Mesenchymal stem cell (in vitro differentiated cells and primary cell): ENCODE data around the gene DESI1.

Experiments
- DNase-seq: peaks from one replicate; pipeline ENCODE4 v3.0.0-alpha.2; 2013
- H2AFZ ChIP-seq: one replicate; pipeline ENCODE4 v1.6.1; 2013; ENCODE audit warnings: low read depth, mild to moderate bottlenecking, control low read depth, inconsistent platforms, low read length, moderate library complexity
- H2AK5ac ChIP-seq: 2 replicates; pipeline ENCODE4 v1.6.1; 2013; ENCODE audit warnings: low read length, moderate library complexity, mild to moderate bottlenecking, inconsistent platforms; ENCODE audit not compliant: severe bottlenecking
- H2BK120ac ChIP-seq: one replicate; pipeline ENCODE4 v1.6.1; 2013; ENCODE audit warnings: low read depth, mild to moderate bottlenecking, inconsistent platforms, low read length, moderate library complexity
- H2BK12ac ChIP-seq, 2 experiments: one replicate each; pipeline ENCODE4 v1.6.1; 2013; ENCODE audit warnings: inconsistent platforms in 2 of 2, low read length in 2 of 2, mild to moderate bottlenecking in 2 of 2, moderate library complexity in 2 of 2, control low read depth in 1 of 2
- H2BK15ac ChIP-seq: one replicate; pipeline ENCODE4 v1.6.1; 2013; ENCODE audit warnings: mild to moderate bottlenecking, low read depth, inconsistent platforms; ENCODE audit not compliant: poor library complexity, severe bottlenecking
- H2BK5ac ChIP-seq: 2 replicates; pipeline ENCODE4 v1.6.1; 2013; ENCODE audit warnings: low read depth, mild to moderate bottlenecking, low read length, control low read depth, inconsistent platforms; ENCODE audit not compliant: poor library complexity, severe bottlenecking
- H3K14ac ChIP-seq, 2 experiments: one replicate each; pipeline ENCODE4 v1.6.1; 2013; ENCODE audit warnings: inconsistent platforms in 2 of 2, low read length in 2 of 2, control low read depth in 1 of 2, mild to moderate bottlenecking in 1 of 2, moderate library complexity in 1 of 2
- H3K18ac ChIP-seq, 2 experiments: one replicate each; pipeline ENCODE4 v1.6.1; 2013; ENCODE audit warnings: inconsistent platforms in 2 of 2, low read length in 2 of 2, control low read depth in 1 of 2, low read depth in 1 of 2, mild to moderate bottlenecking in 1 of 2
- H3K23ac ChIP-seq, 2 experiments: one replicate each; pipeline ENCODE4 v1.6.1; 2013; ENCODE audit warnings: inconsistent platforms in 2 of 2, low read length in 2 of 2, mild to moderate bottlenecking in 2 of 2, moderate library complexity in 2 of 2, control low read depth in 1 of 2
- H3K27ac ChIP-seq: 2 replicates; pipeline ENCODE4 v1.5.1; 2013; ENCODE audit warnings: mild to moderate bottlenecking, moderate library complexity, low read length, control low read depth, inconsistent platforms; ENCODE audit not compliant: poor library complexity, severe bottlenecking
- H3K27me3 ChIP-seq, 2 experiments: 2 replicates each; pipeline versions ENCODE4 v1.6.1 to v1.7.0; 2013; ENCODE audit warnings: low read length in 2 of 2, mild to moderate bottlenecking in 2 of 2, moderate library complexity in 2 of 2, control low read depth in 1 of 2, inconsistent platforms in 1 of 2; ENCODE audit not compliant: control insufficient read depth in 1 of 2, insufficient read depth in 1 of 2
- H3K36me3 ChIP-seq, 2 experiments: 2 replicates each; pipeline versions ENCODE4 v1.6.1 to v1.7.0; 2013; ENCODE audit warnings: low read length in 2 of 2, control low read depth in 1 of 2, inconsistent platforms in 1 of 2, low read depth in 1 of 2, mild to moderate bottlenecking in 1 of 2; ENCODE audit not compliant: insufficient read depth in 2 of 2, control insufficient read depth in 1 of 2
- H3K4ac ChIP-seq, 2 experiments: one replicate each; pipeline ENCODE4 v1.6.1; 2013; ENCODE audit warnings: inconsistent platforms in 2 of 2, low read length in 2 of 2, mild to moderate bottlenecking in 2 of 2, moderate library complexity in 2 of 2, control low read depth in 1 of 2, low read depth in 1 of 2
- H3K4me1 ChIP-seq: 2 replicates; pipeline ENCODE4 v1.6.1; 2013; ENCODE audit warnings: low read depth, low read length, control low read depth; ENCODE audit not compliant: control insufficient read depth, insufficient read depth
- H3K4me2 ChIP-seq: 2 replicates; pipeline ENCODE4 v1.6.1; 2013; ENCODE audit warnings: low read length, mild to moderate bottlenecking, inconsistent platforms; ENCODE audit not compliant: poor library complexity, severe bottlenecking
- H3K4me3 ChIP-seq, 2 experiments: 2 replicates each; pipeline versions ENCODE4 v1.5.1 to v1.7.0; 2013; ENCODE audit warnings: low read length in 2 of 2, mild to moderate bottlenecking in 2 of 2, control low read depth in 1 of 2, low read depth in 1 of 2; ENCODE audit not compliant: insufficient read depth in 1 of 2
- H3K79me1 ChIP-seq: replicated peaks from 2 replicates; pipeline ENCODE4 v1.6.1; 2013; ENCODE audit warnings: mild to moderate bottlenecking, control low read depth, low read length, inconsistent platforms; ENCODE audit not compliant: poor library complexity, severe bottlenecking
- H3K9ac ChIP-seq: 2 replicates; pipeline ENCODE4 v1.7.0; 2013; ENCODE audit warnings: mild to moderate bottlenecking, low read length, moderate library complexity
- H3K9me3 ChIP-seq: 2 replicates; pipeline ENCODE4 v1.7.0; 2013; ENCODE audit warnings: mild to moderate bottlenecking, low read length; ENCODE audit not compliant: control insufficient read depth
- H4K8ac ChIP-seq: one replicate; pipeline ENCODE4 v1.6.1; 2013; ENCODE audit warnings: inconsistent platforms, mild to moderate bottlenecking, low read length, moderate library complexity
- H4K91ac ChIP-seq: one replicate; pipeline ENCODE4 v1.6.1; 2013; ENCODE audit warnings: mild to moderate bottlenecking, low read length, inconsistent platforms
- WGBS: methylation state at CpG from one replicate; pipeline ENCODE4 v1.1.7; 2013; ENCODE audit warnings: mixed read lengths; 5-methylcytosine and 5-hydroxymethylcytosine counted together

The DESI1 gene

GRCh38 chr22:41654322-41654721 is 33.5 kb upstream of the DESI1 start:
- 96% methylated on average over 2 of the region's 3 CpGs for WGBS
- Histone ChIP-seq H2BK120ac (no peak overlapping the region), H3K18ac (no peak overlapping the region), H3K4me1 (peaks cover 1% of the 10 kb centered on the region), H2BK15ac (no peak overlapping the region), H4K91ac (no peak overlapping the region), H3K79me1 (peaks cover 38% of the 10 kb centered on the region), H3K23ac (no peak overlapping the region), H4K8ac (no peak overlapping the region), H3K9me3 (no peaks in the 10 kb centered on the region), H3K36me3 (peaks cover 82 to 89% of the 10 kb centered on the region in 2 experiments), H3K9ac (no peak overlapping the region), H3K4ac (no peak overlapping the region), H3K27me3 (no peaks in the 10 kb centered on the region), H3K14ac (no peak overlapping the region), H3K27ac (no peak overlapping the region), H2BK5ac (no peak overlapping the region), H2AK5ac (no peak overlapping the region), H3K4me2 (no peak overlapping the region), H2BK12ac (no peak overlapping the region), H3K4me3 (no peak overlapping the region), H2AFZ (no peak overlapping the region)
- DNase-seq = no peak

GRCh38 chr22:41650821-41651220 is 30.0 kb upstream of the DESI1 start:
- Histone ChIP-seq H3K27ac (no peak overlapping the region), H3K36me3 (peaks cover 73 to 88% of the 10 kb centered on the region in 2 experiments)

GRCh38 chr22:41650229-41650628 is 29.4 kb upstream of the DESI1 start:
- DNase-seq = no peak

More at GRCh38 chr22:41650821-41651220, 30.0 kb upstream of the DESI1 start:
- 97% methylated on average over 11 of the region's 11 CpGs for WGBS
- Histone ChIP-seq H3K4me1 (peaks cover 1% of the 10 kb centered on the region), H2AFZ (no peak overlapping the region), H2AK5ac (no peak overlapping the region), H3K23ac (no peak overlapping the region), H4K8ac (no peak overlapping the region), H4K91ac (no peak overlapping the region), H2BK5ac (no peak overlapping the region), H2BK15ac (no peak overlapping the region), H3K4me3 (no peak overlapping the region), H3K27me3 (no peaks in the 10 kb centered on the region), H3K9me3 (no peaks in the 10 kb centered on the region), H3K9ac (no peak overlapping the region), H3K18ac (no peak overlapping the region), H3K14ac (no peak overlapping the region), H2BK12ac (no peak overlapping the region), H2BK120ac (no peak overlapping the region), H3K4me2 (no peak overlapping the region), H3K79me1 (peaks cover 33% of the 10 kb centered on the region), H3K4ac (no peak overlapping the region)
- no peak for DNase-seq

GRCh38 chr22:41648432-41648831 is 27.6 kb upstream of the DESI1 start:
- Histone ChIP-seq H3K79me1 (peaks cover 23% of the 10 kb centered on the region), H3K9ac (no peak overlapping the region), H4K8ac (no peak overlapping the region), H3K4me2 (no peak overlapping the region), H2BK12ac (no peak overlapping the region), H3K18ac (no peak overlapping the region), H2AFZ (no peak overlapping the region), H2BK5ac (no peak overlapping the region), H3K9me3 (no peaks in the 10 kb centered on the region), H3K36me3 (peaks cover 65 to 85% of the 10 kb centered on the region in 2 experiments), H3K23ac (no peak overlapping the region), H3K4me3 (no peak overlapping the region), H3K27ac (no peak overlapping the region), H3K14ac (no peak overlapping the region), H3K4ac (no peak overlapping the region), H3K27me3 (no peaks in the 10 kb centered on the region), H2AK5ac (no peak overlapping the region), H2BK15ac (no peak overlapping the region), H2BK120ac (no peak overlapping the region), H4K91ac (no peak overlapping the region), H3K4me1 (peaks cover 1% of the 10 kb centered on the region)
- DNase-seq = no peak
- WGBS = no CpG with 5 or more reads among the region's 1 CpG

More at GRCh38 chr22:41650229-41650628, 29.4 kb upstream of the DESI1 start:
- Histone ChIP-seq H4K8ac (no peak overlapping the region), H3K18ac (no peak overlapping the region), H3K27me3 (no peaks in the 10 kb centered on the region), H2BK120ac (no peak overlapping the region), H2BK15ac (no peak overlapping the region), H3K79me1 (peaks cover 31% of the 10 kb centered on the region), H2BK5ac (no peak overlapping the region), H3K9me3 (no peaks in the 10 kb centered on the region), H2AK5ac (no peak overlapping the region), H3K27ac (no peak overlapping the region), H3K23ac (no peak overlapping the region), H3K36me3 (peaks cover 72 to 90% of the 10 kb centered on the region in 2 experiments), H2BK12ac (no peak overlapping the region), H4K91ac (no peak overlapping the region), H3K4ac (no peak overlapping the region), H3K4me3 (no peak overlapping the region), H3K9ac (no peak overlapping the region), H3K4me1 (peaks cover 1% of the 10 kb centered on the region), H2AFZ (no peak overlapping the region), H3K14ac (no peak overlapping the region), H3K4me2 (no peak overlapping the region)
- whole genome bisulfite sequencing = 100% methylated on average over 1 of the region's 1 CpG
